HCT116 (cell line): Measurements from ENCODE around the gene NF1. TPM values are rescaled to one million over a fixed set of nuclear protein-coding genes. Genes with fewer than 3 reads are reported as not detected.

Experiments
- ATAC-seq: fragments of 200-7000 bp; cut with Tn5 transposase; 2 replicates; pipeline ENCODE4 v1.9.1; 2020; ENCODE audit warnings: mild to moderate bottlenecking, moderate library complexity
- BruUV-seq: library from RNA; stranded (reverse); fragments of 400-500 nt; replicated peaks from 2 replicates; lab custom pipeline; 2021; lab: Mats Ljungman, UMichigan
- CTCF ChIA-PET: fragments of 300-600 bp; sonication (Branson Sonifier 250); formaldehyde crosslinking; loops from one replicate; lab custom pipeline; 2021; ENCODE audit warnings: antibody characterized with exemption; lab: Charles Lee
- POLR2A ChIA-PET: fragments of 300-600, 350-600 bp; sonication (Branson Sonifier 250); formaldehyde crosslinking; loops from one replicate; lab custom pipeline; 2021; ENCODE audit warnings: antibody characterized with exemption; lab: Charles Lee
- RAD21 ChIA-PET, 2 experiments: fragments of 300-600 bp; sonication (Branson Sonifier 250); formaldehyde crosslinking; loops; one replicate each; lab custom pipeline; 2023; ENCODE audit warnings: low total read pairs in 2 of 2; ENCODE audit not compliant: uncharacterized antibody in 2 of 2, unreplicated experiment in 2 of 2, low non-redundant PET in 1 of 2; lab: Charles Lee
- DNase-seq: peaks from one replicate; pipeline ENCODE4 v3.0.0-alpha.2; 2010; ENCODE audit warnings: low read depth, low spot score
- H2AFZ ChIP-seq: fragments of 200-600 bp; shearing (Covaris generic), sonication (generic); 2 replicates; pipeline ENCODE4 v1.6.1; 2017; ENCODE audit warnings: low read depth, mixed run types, mixed read lengths, antibody characterized with exemption, low read length; ENCODE audit not compliant: poor library complexity, severe bottlenecking
- H3K27ac ChIP-seq: 2 replicates; pipeline ENCODE4 v1.5.1; 2012; ENCODE audit warnings: low read depth, low read length
- H3K27me3 ChIP-seq: fragments of 200-600 bp; sonication (generic); 2 replicates; pipeline ENCODE4 v1.6.1; 2016; ENCODE audit warnings: mixed run types, low read length, mixed read lengths; ENCODE audit not compliant: insufficient read depth
- H3K36me3 ChIP-seq, 2 experiments: fragments of 200-500 bp in 1 of 2; fragments of 200-600 bp in 1 of 2; sonication (Bioruptor generic) in 1 of 2; sonication (generic) in 1 of 2; 2 replicates each; pipeline versions ENCODE4 v1.5.1 to v1.6.1; 2014 to 2016; ENCODE audit warnings: low read length in 2 of 2, inconsistent platforms in 1 of 2, mixed read lengths in 1 of 2, mixed run types in 1 of 2; ENCODE audit not compliant: insufficient read depth in 2 of 2, control insufficient read depth in 1 of 2
- H3K4me1 ChIP-seq, 2 experiments: fragments of 200-600 bp in 1 of 2; sonication (generic) in 1 of 2; 2 replicates each; pipeline versions ENCODE4 v1.5.1 to v1.6.1; 2012 to 2017; ENCODE audit warnings: low read length in 2 of 2, inconsistent platforms in 1 of 2, mild to moderate bottlenecking in 1 of 2, mixed read lengths in 1 of 2, mixed run types in 1 of 2, moderate library complexity in 1 of 2; ENCODE audit not compliant: insufficient read depth in 2 of 2, control insufficient read depth in 1 of 2
- H3K4me2 ChIP-seq: fragments of 200-600 bp; sonication (generic); 2 replicates; pipeline ENCODE4 v1.6.1; 2017; ENCODE audit warnings: mixed run types, low read length, mixed read lengths
- H3K4me3 ChIP-seq, 2 experiments: fragments of 200-600 bp in 1 of 2; sonication (generic) in 1 of 2; replicated peaks in 1 of 2; 2 replicates each; pipeline ENCODE4 v1.5.1; 2011 to 2016; ENCODE audit warnings: low read length in 2 of 2, control low read depth in 1 of 2, low read depth in 1 of 2, mild to moderate bottlenecking in 1 of 2, mixed read lengths in 1 of 2, mixed run types in 1 of 2
- H3K79me2 ChIP-seq: fragments of 200-600 bp; sonication (generic); 2 replicates; pipeline ENCODE4 v1.6.1; 2017; ENCODE audit warnings: mild to moderate bottlenecking, mixed run types, low read length, moderate library complexity, mixed read lengths; ENCODE audit not compliant: insufficient read depth
- H3K9ac ChIP-seq: fragments of 200-600 bp; sonication (generic); 2 replicates; pipeline ENCODE4 v1.6.1; 2016; ENCODE audit warnings: low read length, mixed read lengths
- H3K9me2 ChIP-seq: fragments of 200-600 bp; sonication (generic), shearing (Covaris generic); 2 replicates; pipeline ENCODE4 v1.6.1; 2017; ENCODE audit warnings: mixed run types, mild to moderate bottlenecking, moderate library complexity; ENCODE audit not compliant: insufficient read depth
- H3K9me3 ChIP-seq, 2 experiments: fragments of 200-500 bp in 1 of 2; fragments of 200-600 bp in 1 of 2; sonication (Bioruptor generic) in 1 of 2; sonication (generic) in 1 of 2; 2 replicates each; pipeline ENCODE4 v1.6.1; 2014 to 2017; ENCODE audit warnings: low read length in 2 of 2, mixed read lengths in 2 of 2, inconsistent platforms in 1 of 2, low read depth in 1 of 2, mild to moderate bottlenecking in 1 of 2, mixed run types in 1 of 2, moderate library complexity in 1 of 2; ENCODE audit not compliant: control insufficient read depth in 1 of 2, insufficient read depth in 1 of 2
- H4K20me1 ChIP-seq: fragments of 200-600 bp; sonication (generic), shearing (Covaris generic); 2 replicates; pipeline ENCODE4 v1.6.1; 2017; ENCODE audit warnings: mixed run types, mild to moderate bottlenecking, moderate library complexity; ENCODE audit not compliant: insufficient read depth
- ATF3 ChIP-seq: IDR thresholded peaks from 2 replicates; pipeline ENCODE4 v1.6.1; 2012
- CBX3 ChIP-seq: IDR thresholded peaks from 2 replicates; pipeline ENCODE4 v1.6.1; 2012; ENCODE audit warnings: low read depth
- CTCF ChIP-seq, 3 experiments: fragments of 200-600 bp in 1 of 3; sonication (generic) in 1 of 3; IDR thresholded peaks in 2 of 3; conservative IDR thresholded peaks in 1 of 3; 2 replicates each; pipeline ENCODE4 v1.5.1; 2012 to 2017; ENCODE audit warnings: low read depth in 2 of 3, low read length in 2 of 3, antibody characterized with exemption in 1 of 3, borderline replicate concordance in 1 of 3, control low read depth in 1 of 3, mild to moderate bottlenecking in 1 of 3, mixed read lengths in 1 of 3, mixed run types in 1 of 3, moderate library complexity in 1 of 3; ENCODE audit not compliant: insufficient read depth in 1 of 3
- EGR1 ChIP-seq: IDR thresholded peaks from 2 replicates; pipeline ENCODE4 v1.6.1; 2012; ENCODE audit warnings: low read depth
- EZH2 ChIP-seq: fragments of 200-600 bp; sonication (generic); IDR thresholded peaks from 2 replicates; pipeline ENCODE4 v1.6.1; 2017; ENCODE audit warnings: antibody characterized with exemption, mixed run types
- EZH2phosphoT487 ChIP-seq: fragments of 200-600 bp; IDR thresholded peaks from 2 replicates; pipeline ENCODE4 v1.6.1; 2018; ENCODE audit warnings: antibody characterized with exemption, borderline replicate concordance
- FOSL1 ChIP-seq: IDR thresholded peaks from 2 replicates; pipeline ENCODE4 v1.6.1; 2012; ENCODE audit warnings: low read depth
- JUND ChIP-seq: IDR thresholded peaks from 2 replicates; pipeline ENCODE4 v1.6.1; 2012
- MAX ChIP-seq: IDR thresholded peaks from 2 replicates; pipeline ENCODE4 v1.6.1; 2012
- POLR2A ChIP-seq: IDR thresholded peaks from 2 replicates; pipeline ENCODE4 v1.7.0; 2011; ENCODE audit warnings: borderline replicate concordance; ENCODE audit not compliant: insufficient read depth, insufficient read length; ENCODE audit errors: extremely low read depth
- POLR2AphosphoS5 ChIP-seq: IDR thresholded peaks from 2 replicates; pipeline ENCODE4 v1.6.1; 2011; ENCODE audit warnings: mild to moderate bottlenecking, low read depth, low read length, moderate library complexity
- RAD21 ChIP-seq: IDR thresholded peaks from 2 replicates; pipeline ENCODE4 v1.6.1; 2012; ENCODE audit warnings: low read depth, mild to moderate bottlenecking
- SIN3A ChIP-seq: IDR thresholded peaks from 2 replicates; pipeline ENCODE4 v1.6.1; 2012; ENCODE audit warnings: low read depth
- SRF ChIP-seq: IDR thresholded peaks from 2 replicates; pipeline ENCODE4 v1.6.1; 2012; ENCODE audit warnings: low read depth
- YY1 ChIP-seq: IDR thresholded peaks from 2 replicates; pipeline ENCODE4 v1.6.1; 2011; ENCODE audit warnings: low read length, low read depth, moderate library complexity, mild to moderate bottlenecking; ENCODE audit not compliant: insufficient replicate concordance; ENCODE audit errors: extremely low read depth
- ZBTB33 ChIP-seq: IDR thresholded peaks from 2 replicates; pipeline ENCODE4 v1.6.1; 2011; ENCODE audit warnings: mild to moderate bottlenecking, low read length, moderate library complexity; ENCODE audit not compliant: insufficient replicate concordance; ENCODE audit errors: extremely low read depth
- ZFX ChIP-seq: fragments of 450-650 bp; IDR thresholded peaks from 2 replicates; pipeline ENCODE4 v1.6.1; 2017
- ZNF274 ChIP-seq: fragments of 200-500 bp; sonication (Bioruptor generic); IDR thresholded peaks from 2 replicates; pipeline ENCODE4 v1.6.1; 2014; ENCODE audit warnings: mild to moderate bottlenecking, low read depth, low read length, inconsistent platforms
- intact Hi-C: fragments of 100-400 bp; cut with micrococcal nuclease; formaldehyde crosslinking; loops from 2 replicates; pipeline ENCODE4 v1.10.0; 2022
- total RNA-seq: library from RNA; stranded (reverse); gene quantifications from one replicate; pipeline ENCODE4 v1.2.1, GENCODE V29; 2021; ENCODE audit not compliant: unreplicated experiment

Gene NF1
- total RNA-seq, 1 experiment from 2014 or later: 20.8 TPM

GRCh38 chr17:31114956-31115555 lies 20.3 kb downstream of the NF1 start:
- Histone ChIP-seq H3K4me3 (no peak overlapping the region), H4K20me1 (peaks cover 9% of the 10 kb centered on the region), H3K27me3 (no peaks in the 10 kb centered on the region), H3K4me2 (no peak overlapping the region), H3K79me2 (peaks cover 79% of the 10 kb centered on the region), H3K9ac (no peak overlapping the region), H3K9me2 (no peaks in the 10 kb centered on the region), H3K9me3 (no peaks in the 10 kb centered on the region), H3K36me3 (no peaks in the 10 kb centered on the region), H3K4me1 (peaks cover 0 to 14% of the 10 kb centered on the region in 2 experiments; a peak in 2 of 4 replicates), H3K27ac (no peak overlapping the region), H2AFZ (no peak overlapping the region)
- TF ChIP-seq SRF (no peak), POLR2A (no peak), EGR1 (no peak), ZFX (no peak), EZH2 (no peak), JUND (no peak), CBX3 (no peak), ZNF274 (no peak), MAX (no peak), YY1 (no peak), ATF3 (no peak), EZH2phosphoT487 (no peak)
- DNase-seq (no peak), ATAC-seq (no peak)
- ChIA-PET POLR2A (no interaction called here), RAD21 (no interaction called here), CTCF (interaction anchor here (0.7 kb wide), 1 partner anchor 420 kb away, joined by 3 read pairs; no protein-coding TSS in a partner anchor)
- no TSS peak for BruUV-seq
- intact Hi-C loops: no loop called here

- Histone ChIP-seq H3K4me2 (no peak overlapping the region), H2AFZ (no peak overlapping the region), H3K9ac (no peak overlapping the region), H3K27me3 (no peaks in the 10 kb centered on the region), H3K9me2 (no peaks in the 10 kb centered on the region), H3K4me1 (peaks cover 0 to 14% of the 10 kb centered on the region in 2 experiments; a peak in 2 of 4 replicates), H3K79me2 (peaks cover 74% of the 10 kb centered on the region), H3K36me3 (no peaks in the 10 kb centered on the region), H3K27ac (no peak overlapping the region), H3K4me3 (no peak overlapping the region), H4K20me1 (peaks cover 9% of the 10 kb centered on the region), H3K9me3 (no peaks in the 10 kb centered on the region)
- intact Hi-C loops: no loop called here
- ATAC-seq (no peak), DNase-seq (no peak)
- ChIA-PET RAD21 (no interaction called here), CTCF (no interaction called here), POLR2A (no interaction called here)
- TF ChIP-seq POLR2A: no peak
- TF ChIP-seq POLR2AphosphoS5: no peak
- TF ChIP-seq EGR1: no peak
- TF ChIP-seq ZFX: no peak
- TF ChIP-seq JUND: no peak
- no peak for TF ChIP-seq ZBTB33
- no peak for TF ChIP-seq FOSL1
- no peak for TF ChIP-seq RAD21
- no peak for TF ChIP-seq SIN3A
- TF ChIP-seq CTCF (IDR thresholded peaks at IDR 0.05 in 2 of 3, conservative IDR thresholded peaks at IDR 0.05 in 1 of 3; ENCODE audit: borderline replicate concordance in 1 of 3, insufficient read depth in 1 of 3, low read depth in 2 of 3, low read length in 2 of 3): no peak
- no TSS peak for BruUV-seq
Observed at GRCh38 chr17:31116167-31116566, 21.4 kb downstream of the NF1 start.
